Medulla oblongata (tissue), 1 donor: Measurements from ENCODE around the gene AHSA1.

Source experiments
- DNase-seq: peaks from one replicate; pipeline ENCODE4 v3.0.0-alpha.2; 2015; ENCODE audit errors: extremely low spot score

The AHSA1 gene

DNA sequence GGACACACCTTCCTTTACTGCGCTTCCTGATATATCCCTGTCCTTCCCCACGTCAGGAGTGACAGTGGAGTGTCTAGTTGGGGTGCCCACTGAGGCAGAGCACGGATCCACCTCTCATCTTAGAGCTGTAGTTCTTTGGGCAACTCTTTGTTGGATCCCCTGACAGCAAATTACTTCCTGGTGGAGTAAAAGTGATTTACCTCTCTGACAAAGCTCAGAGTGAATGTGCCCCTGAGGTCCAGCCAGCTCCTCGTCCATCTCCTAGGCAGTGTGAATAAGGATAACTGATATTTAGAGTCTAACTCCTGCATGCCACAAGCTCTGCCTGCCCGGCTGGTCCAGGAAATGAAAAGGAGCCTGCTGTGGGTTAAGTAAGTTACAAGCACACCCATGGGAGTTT, 16.0 kb downstream of the AHSA1 start:
- DNase-seq, result no peak

- DNase-seq, result no peak
Measured at GRCh38 chr14:77474479-77475177, 16.7 kb downstream of the AHSA1 start.

GRCh38 chr14:77475432-77476115, 17.7 kb downstream of the AHSA1 start:
- DNase-seq, result no peak

- no peak for DNase-seq
Measured at GRCh38 chr14:77478029-77478428, 20.1 kb downstream of the AHSA1 start.

DNA sequence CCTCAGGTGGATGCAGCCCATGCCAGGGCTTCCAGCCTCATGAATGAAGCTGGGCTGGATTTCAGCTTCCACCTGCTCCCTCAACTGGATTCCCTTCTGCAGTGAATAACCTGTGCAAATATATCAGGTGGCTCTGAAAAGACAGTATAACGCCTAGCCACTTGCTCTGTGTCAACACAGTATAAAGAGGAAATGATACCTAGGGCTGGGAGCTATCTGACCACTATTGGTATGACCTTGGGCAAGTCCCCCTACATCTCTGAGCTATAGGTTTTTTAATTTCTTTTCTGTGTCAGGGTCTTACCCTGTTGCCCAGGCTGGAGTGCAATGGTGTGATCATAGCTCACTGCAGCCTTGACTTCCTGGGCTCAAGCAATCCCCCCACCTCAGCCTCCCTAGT, 20.9 kb downstream of the AHSA1 start:
- no peak for DNase-seq

DNA sequence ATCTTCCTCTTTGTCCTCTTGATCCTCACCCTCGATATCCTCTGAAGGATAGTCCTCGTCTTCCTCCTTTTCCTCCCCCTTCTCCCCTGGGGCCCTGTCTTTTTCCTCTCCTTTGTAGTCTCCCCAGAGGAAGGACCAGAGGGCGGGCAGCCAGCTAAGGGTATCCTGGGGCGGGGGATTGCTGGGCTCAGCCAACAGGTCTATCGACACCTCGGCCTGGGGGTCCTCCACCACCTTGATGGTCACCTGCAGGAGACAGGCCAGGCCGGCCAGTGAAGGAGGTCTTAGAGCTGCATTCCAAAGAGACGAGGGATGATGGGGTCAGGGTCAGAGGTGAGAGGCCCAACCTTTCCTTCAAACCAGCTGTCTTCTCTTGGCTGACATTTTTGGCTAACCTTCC, 24.5 kb downstream of the AHSA1 start:
- no peak for DNase-seq

DNA sequence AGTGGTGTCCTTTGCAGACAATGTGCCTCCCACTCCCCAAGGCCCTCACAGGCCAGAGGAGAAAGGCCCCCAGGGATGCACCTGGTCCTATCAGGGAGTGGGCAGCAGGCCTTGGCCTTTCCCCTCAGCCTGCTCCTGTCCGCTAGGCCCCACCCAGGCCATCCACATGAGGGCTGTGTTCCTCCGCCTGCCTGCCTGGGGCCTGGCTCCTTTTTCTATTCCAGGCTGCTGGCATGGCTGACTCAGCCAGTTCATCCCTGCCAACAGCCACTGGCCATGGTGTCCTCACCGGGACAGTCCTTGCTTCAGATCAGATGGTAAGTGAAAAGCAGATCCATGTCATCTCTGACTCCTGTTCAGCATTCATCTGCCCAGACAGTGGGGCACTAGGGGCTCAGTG, 27.4 kb downstream of the AHSA1 start:
- no peak for DNase-seq

DNA sequence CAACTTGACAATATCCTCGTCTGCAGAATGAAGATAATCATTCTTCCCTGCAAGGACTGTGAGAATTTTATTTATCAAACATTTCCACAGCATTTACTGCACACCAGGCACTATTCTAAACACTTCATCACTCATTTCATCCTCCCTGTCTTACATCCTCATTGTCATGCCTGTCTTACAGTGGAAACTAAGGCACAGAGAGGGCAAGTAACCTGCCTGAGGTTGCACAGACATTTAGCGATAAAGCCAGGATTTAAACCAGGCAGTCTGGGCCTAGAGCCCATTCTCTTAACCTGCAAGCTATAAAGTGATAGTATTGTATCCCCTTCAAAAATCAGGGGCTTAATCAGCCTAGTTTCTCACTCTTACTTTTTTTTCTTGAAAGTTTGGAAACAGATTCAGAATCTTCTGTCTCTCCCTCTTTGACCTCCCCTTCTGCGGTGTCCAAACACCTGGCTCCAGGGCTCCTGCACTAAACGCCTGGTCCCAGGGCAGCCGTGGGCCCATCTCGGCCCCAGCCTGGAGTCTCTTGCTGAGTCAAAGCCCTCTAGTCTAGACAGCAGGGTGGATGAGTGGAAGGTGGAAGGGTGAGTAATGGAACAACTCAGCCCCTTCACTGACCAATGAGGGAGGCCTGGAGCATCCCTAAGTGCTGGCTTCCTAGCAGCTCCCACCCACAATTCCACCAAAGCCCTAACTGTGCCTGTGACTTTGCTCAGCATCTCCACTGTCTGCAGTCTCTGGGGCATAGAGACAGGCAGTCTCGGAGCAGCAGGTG, 28.2 kb downstream of the AHSA1 start:
- no peak for DNase-seq

GRCh38 chr14:77488558-77488957, 30.7 kb downstream of the AHSA1 start:
- no peak for DNase-seq

DNA sequence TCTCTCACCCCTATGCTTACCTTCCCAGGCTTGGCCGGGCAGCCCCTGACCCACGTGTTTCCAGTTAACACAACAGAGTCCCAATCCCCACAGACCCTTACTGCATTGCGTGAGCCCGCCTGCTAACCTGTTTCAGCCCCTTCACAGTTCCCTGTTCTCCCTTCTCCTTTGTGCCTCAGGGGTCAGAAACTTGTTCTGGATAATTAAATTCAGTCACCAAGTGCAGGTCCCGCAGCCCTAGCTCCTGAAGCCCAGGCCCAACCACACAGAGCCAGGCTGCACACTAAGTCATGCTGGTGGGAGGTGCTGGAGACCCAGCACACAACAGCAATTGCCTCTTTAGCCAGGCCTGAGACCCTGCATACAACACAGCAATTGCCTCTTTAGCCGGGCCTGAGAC, 31.1 kb downstream of the AHSA1 start:
- no peak for DNase-seq

GRCh38 chr14:77490347-77490986, 32.6 kb downstream of the AHSA1 start:
- DNase-seq, result no peak

DNA sequence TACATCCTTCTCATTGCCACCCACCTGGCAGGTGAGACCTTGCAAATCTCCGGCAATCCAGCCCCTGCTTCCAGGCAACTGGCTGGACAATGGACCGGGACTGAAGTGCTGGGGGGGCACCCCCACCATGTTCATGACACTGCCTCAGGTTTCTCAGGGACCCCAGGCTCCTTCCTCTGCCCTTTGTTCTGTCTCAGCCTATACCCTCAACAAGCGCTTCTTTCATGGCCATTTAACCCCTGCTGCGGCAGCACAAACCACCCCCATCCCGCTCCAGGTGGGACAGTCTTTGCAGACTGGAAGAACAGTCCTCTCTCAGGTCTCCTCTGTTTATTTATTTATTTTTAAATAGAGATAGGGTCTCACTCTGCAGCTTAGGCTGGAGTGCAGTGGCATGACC, 33.2 kb downstream of the AHSA1 start:
- no peak for DNase-seq

GRCh38 chr14:77495334-77495733, 37.4 kb downstream of the AHSA1 start:
- no peak for DNase-seq

- no peak for DNase-seq
Measured at GRCh38 chr14:77498120-77498979, 40.5 kb downstream of the AHSA1 start, which contains the start of gene ISM2. TSS of gene ISM2 (minus strand) at chr14:77498816. CDS start at chr14:77498793, 23 bp downstream.

GRCh38 chr14:77498984-77499527, 41.2 kb downstream of the AHSA1 start:
- no peak for DNase-seq

- no peak for DNase-seq
Measured at GRCh38 chr14:77502109-77502782, 44.4 kb downstream of the AHSA1 start.

DNA sequence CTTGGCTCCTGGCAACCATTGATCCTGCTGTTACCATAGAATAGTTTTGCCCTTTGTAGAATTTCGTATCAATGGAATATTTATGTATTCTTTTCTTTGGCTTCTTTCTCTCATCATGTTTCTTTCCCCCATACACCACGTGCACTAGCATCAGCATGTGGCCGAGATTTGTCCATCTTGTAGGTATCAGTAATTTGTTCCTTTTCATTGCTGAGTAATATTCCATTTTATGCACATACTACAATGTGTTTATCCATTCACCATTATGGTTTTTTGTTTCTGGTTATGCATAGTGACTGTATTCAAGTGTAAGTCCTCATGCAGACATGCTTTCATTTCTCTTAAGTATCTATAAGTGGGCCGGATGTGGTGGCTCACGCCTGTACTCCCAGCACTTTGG, 45.2 kb downstream of the AHSA1 start:
- DNase-seq, result no peak

- DNase-seq, result no peak
Measured at GRCh38 chr14:77505031-77505430, 47.1 kb downstream of the AHSA1 start.

DNA sequence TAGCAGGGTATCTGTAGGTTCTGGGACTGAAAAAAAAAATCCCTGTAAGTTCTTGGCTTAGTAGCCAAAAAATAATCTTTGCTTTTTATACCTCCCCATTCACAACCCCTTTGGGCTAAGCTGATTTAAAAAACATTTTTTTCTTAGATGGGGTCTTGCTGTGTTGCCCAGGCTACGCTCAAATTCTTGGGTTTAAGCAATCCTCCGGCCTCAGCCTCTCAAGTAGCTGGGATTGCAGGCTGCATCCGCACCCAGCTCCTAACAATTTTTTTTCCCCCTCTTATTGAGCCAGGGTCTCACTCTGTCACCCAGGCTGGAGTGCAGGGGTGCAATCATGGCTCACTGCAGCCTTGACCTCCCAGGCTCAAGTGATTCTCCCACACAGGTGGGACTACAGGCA, 49.9 kb downstream of the AHSA1 start:
- no peak for DNase-seq

DNA sequence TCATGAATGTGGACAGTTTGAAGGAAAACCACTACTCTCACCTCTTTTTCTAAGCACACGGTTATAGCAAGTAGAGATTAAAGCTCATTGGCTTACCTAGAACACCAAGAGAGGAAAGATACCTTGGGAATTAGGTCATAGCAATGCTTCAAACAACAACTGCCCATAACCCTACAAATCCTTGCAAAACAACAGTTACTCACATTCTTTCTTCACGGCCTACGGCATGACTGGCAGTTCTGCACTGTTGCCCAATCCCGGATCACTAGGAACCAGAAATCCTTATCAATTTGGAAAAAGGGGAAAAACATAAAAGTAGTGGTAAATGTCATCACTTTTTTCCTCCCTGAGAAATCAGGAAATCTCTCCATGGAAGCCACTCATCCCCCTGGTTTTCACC, 50.4 kb downstream of the AHSA1 start:
- no peak for DNase-seq
